DMS 273 (cell line): ENCODE measurements around the gene MN1.

Source experiments
- DNase-seq: peaks from one replicate; lab custom pipeline; 2025; ENCODE audit not compliant: unreplicated experiment; lab: John Stamatoyannopoulos, UW

MN1 gene

GRCh38 chr22:27765706-27766291, 35.8 kb downstream of the MN1 start:
- no peak for DNase-seq

- DNase-seq, result no peak
Measured at GRCh38 chr22:27764722-27765236, 36.8 kb downstream of the MN1 start.

GRCh38 chr22:27761665-27762064, 39.9 kb downstream of the MN1 start:
- no peak for DNase-seq

- no peak for DNase-seq
Measured at GRCh38 chr22:27761000-27761399, 40.6 kb downstream of the MN1 start.

GRCh38 chr22:27760474-27760873, 41.1 kb downstream of the MN1 start:
- DNase-seq, result no peak

GRCh38 chr22:27757928-27758525, 43.5 kb downstream of the MN1 start:
- DNase-seq, result peak; percentile 7

GRCh38 chr22:27756212-27756660, 45.3 kb downstream of the MN1 start:
- DNase-seq, result no peak

GRCh38 chr22:27755521-27756211, 45.9 kb downstream of the MN1 start:
- DNase-seq, result no peak

GRCh38 chr22:27754888-27755480, 46.6 kb downstream of the MN1 start:
- no peak for DNase-seq

- DNase-seq, result peak; percentile 34
Measured at GRCh38 chr22:27754247-27754887, 47.2 kb downstream of the MN1 start.

GRCh38 chr22:27752771-27753170, 48.8 kb downstream of the MN1 start:
- DNase-seq, result no peak

- no peak for DNase-seq
Measured at GRCh38 chr22:27752141-27752540, 49.4 kb downstream of the MN1 start.

GRCh38 chr22:27751277-27752070, 50.1 kb downstream of the MN1 start:
- no peak for DNase-seq

GRCh38 chr22:27750584-27751265, 50.8 kb downstream of the MN1 start:
- no peak for DNase-seq

GRCh38 chr22:27749597-27750225, 51.8 kb downstream of the MN1 start:
- DNase-seq, result no peak

GRCh38 chr22:27748751-27749191, 52.8 kb downstream of the MN1 start:
- peak; percentile 14 for DNase-seq

- DNase-seq, result no peak
Measured at GRCh38 chr22:27748349-27748748, 53.2 kb downstream of the MN1 start.

- DNase-seq, result peak; percentile 13
Measured at GRCh38 chr22:27747396-27748221, 53.9 kb downstream of the MN1 start.

GRCh38 chr22:27746918-27747317, 54.6 kb downstream of the MN1 start:
- DNase-seq, result no peak
